K562 (cell line): ENCODE results near the gene WDR76. TPM values are rescaled to one million over a fixed set of nuclear protein-coding genes. Genes with fewer than 3 reads are reported as not detected.

Experiments
- AFF4 ChIP-seq: sonication (generic); formaldehyde crosslinking; IDR thresholded peaks from 2 replicates; pipeline ENCODE4 v1.8.0; 2023; ENCODE audit warnings: mild to moderate bottlenecking, missing genetic modification reagents
- BRCA1 ChIP-seq, 2 experiments: fragments of 450-650 bp in 1 of 2; sonication (generic) in 1 of 2; formaldehyde crosslinking in 1 of 2; IDR thresholded peaks; 2 replicates each; pipeline versions ENCODE4 v1.5.0 to v1.6.1; 2017 to 2020; ENCODE audit warnings: mild to moderate bottlenecking in 1 of 2, missing genetic modification reagents in 1 of 2
- CEBPG ChIP-seq, 3 experiments: fragments of 200-800 bp in 1 of 3; sonication (Bioruptor generic) in 1 of 3; sonication (generic) in 1 of 3; formaldehyde crosslinking in 1 of 3; IDR thresholded peaks in 2 of 3; conservative IDR thresholded peaks in 1 of 3; 2 replicates each; pipeline versions ENCODE4 v1.6.1 to v1.8.0; 2016 to 2022; ENCODE audit warnings: missing compliant biosample characterization in 2 of 3, missing genetic modification characterization in 2 of 3, mild to moderate bottlenecking in 1 of 3, missing genetic modification reagents in 1 of 3
- DIDO1 ChIP-seq: fragments of 450-650 bp; IDR thresholded peaks from 2 replicates; pipeline ENCODE4 v1.6.1; 2016; ENCODE audit warnings: low read depth, missing biosample characterization, missing genetic modification characterization
- FOXK1 ChIP-seq: sonication (generic); formaldehyde crosslinking; IDR thresholded peaks from 2 replicates; pipeline ENCODE4 v1.8.0; 2022; ENCODE audit warnings: missing genetic modification reagents, mild to moderate bottlenecking, borderline replicate concordance
- HDAC3 ChIP-seq: fragments of 450-650 bp; IDR thresholded peaks from 2 replicates; pipeline ENCODE4 v1.6.1; 2018; ENCODE audit warnings: borderline replicate concordance, mild to moderate bottlenecking, moderate library complexity; ENCODE audit not compliant: partially characterized antibody
- HIVEP1 ChIP-seq: fragments of 250-450 bp; sonication (Bioruptor Pico); IDR thresholded peaks from 2 replicates; pipeline ENCODE4 v1.4.0; 2020; ENCODE audit warnings: mild to moderate bottlenecking
- HNRNPK ChIP-seq: fragments of 200-400 bp; formaldehyde crosslinking; IDR thresholded peaks from one replicate; pipeline ENCODE4 v1.6.1; 2018; ENCODE audit warnings: mild to moderate bottlenecking, low read depth, low read length; ENCODE audit not compliant: poor library complexity, severe bottlenecking
- LCOR ChIP-seq: sonication (generic); formaldehyde crosslinking; IDR thresholded peaks from 2 replicates; pipeline ENCODE4 v1.8.0; 2022; ENCODE audit warnings: mild to moderate bottlenecking, missing genetic modification reagents
- NR4A1 ChIP-seq, 2 experiments: fragments of 250-450 bp in 1 of 2; fragments of 450-650 bp in 1 of 2; sonication (Bioruptor Pico) in 1 of 2; IDR thresholded peaks; 2 replicates each; pipeline versions ENCODE4 v1.4.0 to v1.6.1; 2016 to 2020; ENCODE audit warnings: mild to moderate bottlenecking in 2 of 2, missing compliant biosample characterization in 1 of 2, missing genetic modification characterization in 1 of 2, moderate library complexity in 1 of 2
- PKNOX1 ChIP-seq: fragments of 450-650 bp; IDR thresholded peaks from 2 replicates; pipeline ENCODE4 v1.6.1; 2016
- SRF ChIP-seq, 2 experiments: fragments of 250-450, 450-650 bp in 1 of 2; sonication (Bioruptor Pico) in 1 of 2; sonication (generic) in 1 of 2; formaldehyde crosslinking; IDR thresholded peaks; 2 replicates each; pipeline versions ENCODE4 v1.5.0 to v1.5.1; 2020 to 2022; ENCODE audit warnings: mild to moderate bottlenecking in 1 of 2, missing genetic modification reagents in 1 of 2
- STAT5B ChIP-seq: fragments of 250-450 bp; sonication (Bioruptor Pico); IDR thresholded peaks from 2 replicates; pipeline ENCODE4 v1.8.0; 2021; ENCODE audit warnings: mild to moderate bottlenecking, inconsistent platforms
- THAP7 ChIP-seq: fragments of 250-450 bp; sonication (Bioruptor Pico); IDR thresholded peaks from 2 replicates; pipeline ENCODE4 v1.5.0; 2021
- ZBTB1 ChIP-seq: sonication (generic); formaldehyde crosslinking; IDR thresholded peaks from 2 replicates; pipeline ENCODE4 v1.8.1; 2023; ENCODE audit warnings: missing genetic modification reagents, low read depth, mild to moderate bottlenecking, borderline replicate concordance
- ZBTB9 ChIP-seq: fragments of 450-650 bp; formaldehyde crosslinking; IDR thresholded peaks from 2 replicates; pipeline ENCODE4 v1.4.0; 2020; ENCODE audit warnings: mild to moderate bottlenecking, moderate library complexity
- ZZZ3 ChIP-seq: fragments of 450-650 bp; IDR thresholded peaks from 2 replicates; pipeline ENCODE4 v1.6.1; 2016; ENCODE audit warnings: antibody characterized with exemption, mild to moderate bottlenecking, moderate library complexity
- polyA plus RNA-seq, 8 experiments: library from polyadenylated mRNA; depleted of rRNA in 4 of 8; stranded (reverse) in 5 of 8; unstranded in 3 of 8; fragments of >200 nt; fragmentation: Nextera tagmentation in 2 of 8; fragmentation: Illumina TruSeq in 1 of 8; extraction: Ambion mirVana in 2 of 8; extraction: Trizol in 1 of 8; gene quantifications; 2 replicates each; pipeline versions ENCODE4 v1.2.1 to v1.2.3, GENCODE V29; 2011 to 2014; ENCODE audit warnings: inconsistent platforms in 1 of 8, missing spikeins in 1 of 8
- total RNA-seq, 7 experiments: library from RNA; depleted of rRNA in 6 of 7; stranded (reverse); fragments of >200 nt in 6 of 7; fragmentation: Illumina TruSeq in 2 of 7; extraction: Trizol in 2 of 7; gene quantifications; 2 replicates each; pipeline versions ENCODE4 v1.2.1 to v1.2.3, GENCODE V29; 2011 to 2021; ENCODE audit warnings: low replicate concordance in 1 of 7

The WDR76 gene
- total and polyA plus RNA-seq, 9 of the 15 experiments (the other 6 are each of a cell fraction or from before 2014, with no cell fraction given) = 9.8 to 69.5 (median 44.4) TPM

- TF ChIP-seq CEBPG (CRISPR knock-in tag; IDR thresholded peaks at IDR 0.05) (peak; percentile 73), CEBPG (tag; conservative IDR thresholded peaks at IDR 0.05 in 1 of 2, IDR thresholded peaks at IDR 0.05 in 1 of 2) (peak; percentile 34 to 73; a peak in 3 of 4 replicates), BRCA1 (IDR thresholded peaks at IDR 0.05) (no peak), BRCA1 (CRISPR knock-in tag; IDR thresholded peaks at IDR 0.05) (no peak), AFF4 (CRISPR knock-in tag) (peak; percentile 94), ZBTB1 (CRISPR knock-in tag) (0 out of 2 replicates have a peak, but pooled peaks have one; percentile 29), HNRNPK (no peak), SRF (CRISPR knock-in tag; IDR thresholded peaks at IDR 0.05) (peak in 1 of 2 experiments; percentile 69; a peak in 2 of 4 replicates), THAP7 (no peak), NR4A1 (CRISPR knock-in tag; IDR thresholded peaks at IDR 0.05) (no peak), NR4A1 (tag; IDR thresholded peaks at IDR 0.05) (0 out of 2 replicates have a peak, but pooled peaks have one; percentile 5), HDAC3 (peak; percentile 27), PKNOX1 (no peak), ZBTB9 (CRISPR knock-in tag) (no peak), ZZZ3 (peak; percentile 79; the same call in 1 of the 2 replicates), FOXK1 (CRISPR knock-in tag) (peak; percentile 83), HIVEP1 (no peak), DIDO1 (no peak), LCOR (CRISPR knock-in tag) (peak; percentile 96), STAT5B (no peak)
Observed at GRCh38 chr15:43826508-43827341, at the start of gene WDR76 (continued).
